GM18508 (cell line): Measurements from ENCODE around the gene RBFOX1.

Experiments used
- ATAC-seq: cut with Tn5 transposase; IDR thresholded peaks from one replicate; pipeline ENCODE4 v1.9.1; 2021; ENCODE audit warnings: moderate number of reproducible peaks; ENCODE audit not compliant: insufficient read depth, unreplicated experiment

Gene RBFOX1

GRCh38 chr16:7366993-7367880 is 34.6 kb downstream of the RBFOX1 start:
- ATAC-seq, result no peak

GRCh38 chr16:7369204-7369603 is 36.6 kb downstream of the RBFOX1 start:
- ATAC-seq, result no peak

GRCh38 chr16:7372095-7372494 is 39.5 kb downstream of the RBFOX1 start:
- ATAC-seq, result no peak

- no peak for ATAC-seq
Observed at GRCh38 chr16:7373776-7374175, 41.1 kb downstream of the RBFOX1 start.

GRCh38 chr16:7374614-7375174 is 42.0 kb downstream of the RBFOX1 start:
- ATAC-seq, result no peak

GRCh38 chr16:7376227-7376626 is 43.6 kb downstream of the RBFOX1 start:
- ATAC-seq, result no peak

GRCh38 chr16:7377231-7377630 is 44.6 kb downstream of the RBFOX1 start:
- no peak for ATAC-seq

GRCh38 chr16:7378024-7378695 is 45.5 kb downstream of the RBFOX1 start:
- ATAC-seq, result no peak

- ATAC-seq, result no peak
Observed at GRCh38 chr16:7380441-7380840, 47.8 kb downstream of the RBFOX1 start.

GRCh38 chr16:7380911-7381310 is 48.3 kb downstream of the RBFOX1 start:
- no peak for ATAC-seq

GRCh38 chr16:7381671-7382070 is 49.0 kb downstream of the RBFOX1 start:
- no peak for ATAC-seq

GRCh38 chr16:7382521-7382920 is 49.9 kb downstream of the RBFOX1 start:
- ATAC-seq, result no peak

- no peak for ATAC-seq
Observed at GRCh38 chr16:7390974-7391373, 58.3 kb downstream of the RBFOX1 start.

- no peak for ATAC-seq
Observed at GRCh38 chr16:7391694-7392093, 59.0 kb downstream of the RBFOX1 start.

GRCh38 chr16:7392206-7392605 is 59.6 kb downstream of the RBFOX1 start:
- no peak for ATAC-seq

GRCh38 chr16:7393680-7394079 is 61.0 kb downstream of the RBFOX1 start:
- no peak for ATAC-seq

- ATAC-seq, result no peak
Observed at GRCh38 chr16:7394720-7395336, 62.2 kb downstream of the RBFOX1 start.

GRCh38 chr16:7397901-7398300 is 65.3 kb downstream of the RBFOX1 start:
- ATAC-seq, result no peak

GRCh38 chr16:7398536-7398935 is 65.9 kb downstream of the RBFOX1 start:
- ATAC-seq, result no peak

GRCh38 chr16:7399296-7399695 is 66.7 kb downstream of the RBFOX1 start:
- ATAC-seq, result no peak
